BJ (cell line): ENCODE results near the gene ABL2. TPM values are rescaled to one million over a fixed set of nuclear protein-coding genes. Genes with fewer than 3 reads are reported as not detected.

ENCODE experiments used
- CTCF ChIA-PET: fragments of 350-600 bp; formaldehyde crosslinking; extraction: SDS; loops from one replicate; lab custom pipeline; 2021; ENCODE audit warnings: antibody characterized with exemption, inconsistent platforms; lab: Yijun Ruan, JAX
- POLR2A ChIA-PET: fragments of 300-600 bp; sonication (Branson Sonifier 250); formaldehyde crosslinking; extraction: SDS; loops from one replicate; lab custom pipeline; 2021; ENCODE audit warnings: antibody characterized with exemption; lab: Charles Lee
- DNase-seq: peaks from one replicate; pipeline ENCODE4 v3.0.0-alpha.2; 2011; ENCODE audit warnings: low read depth
- H3K27me3 ChIP-seq: 2 replicates; pipeline ENCODE4 v1.6.0; 2011; ENCODE audit warnings: low read length; ENCODE audit not compliant: control insufficient read depth, insufficient read depth
- H3K36me3 ChIP-seq: 2 replicates; pipeline ENCODE4 v1.5.1; 2011; ENCODE audit warnings: low read length; ENCODE audit not compliant: control insufficient read depth, insufficient read depth
- H3K4me3 ChIP-seq: 2 replicates; pipeline ENCODE4 v1.5.1; 2011; ENCODE audit warnings: low read depth, mild to moderate bottlenecking, control low read depth, low read length
- CTCF ChIP-seq: IDR thresholded peaks from 2 replicates; pipeline ENCODE4 v1.5.1; 2011; ENCODE audit warnings: low read depth, mild to moderate bottlenecking, control low read depth, inconsistent platforms, low read length, moderate library complexity; ENCODE audit not compliant: insufficient read depth
- polyA plus RNA-seq: library from polyadenylated mRNA; depleted of rRNA; stranded (reverse); fragments of >200 nt; gene quantifications from 2 replicates; pipeline ENCODE4 v1.2.3, GENCODE V29; 2011

Gene ABL2
- polyA plus RNA-seq, 1 experiment: 18.7 TPM

- CTCF ChIA-PET: interaction anchor here (0.7 to 4.7 kb wide), 3 partner anchors 13 to 87 kb away, joined by 3 to 18 read pairs (median 3); no protein-coding TSS in a partner anchor
- Histone ChIP-seq H3K27me3 (no peaks in the 10 kb centered on the region), H3K4me3 (no peak overlapping the region), H3K36me3 (peaks cover 39% of the 10 kb centered on the region)
- DNase-seq: no peak
- no peak for TF ChIP-seq CTCF
- POLR2A ChIA-PET: no interaction called here
These were observed 121.5 kb downstream of the ABL2 start for GRCh38 chr1:179107706-179108629.

GRCh38 chr1:179105393-179105792 lies 124.1 kb downstream of the ABL2 start:
- Histone ChIP-seq H3K4me3 (no peak overlapping the region), H3K36me3 (peaks cover 32% of the 10 kb centered on the region), H3K27me3 (no peaks in the 10 kb centered on the region)
- CTCF ChIA-PET: interaction anchor here (1.1 to 4.7 kb wide), 6 partner anchors 9 to 18 kb away, joined by 3 to 18 read pairs (median 7); no protein-coding TSS in a partner anchor
- DNase-seq: no peak
- TF ChIP-seq CTCF: peak; percentile 31; the same call in 1 of the 2 replicates
- POLR2A ChIA-PET: no interaction called here

- no peak for TF ChIP-seq CTCF
- Histone ChIP-seq H3K4me3 (no peak overlapping the region), H3K36me3 (peaks cover 29% of the 10 kb centered on the region), H3K27me3 (no peaks in the 10 kb centered on the region)
- ChIA-PET CTCF (interaction anchor here (0.6 to 4.7 kb wide), 7 partner anchors 8 to 51 kb away, joined by 3 to 18 read pairs (median 5); no protein-coding TSS in a partner anchor), POLR2A (no interaction called here)
- no peak for DNase-seq
These were observed 124.7 kb downstream of the ABL2 start for GRCh38 chr1:179104611-179105250.

- Histone ChIP-seq H3K27me3 (no peaks in the 10 kb centered on the region), H3K4me3 (no peak overlapping the region), H3K36me3 (peaks cover 24% of the 10 kb centered on the region)
- POLR2A ChIA-PET: no interaction called here
- no peak for TF ChIP-seq CTCF
- CTCF ChIA-PET: interaction anchor here (3.0 kb wide), 1 partner anchor 12 kb away, joined by 15 read pairs; no protein-coding TSS in a partner anchor
- no peak for DNase-seq
These were observed 125.5 kb downstream of the ABL2 start for GRCh38 chr1:179103999-179104398.

- DNase-seq: no peak
- ChIA-PET CTCF (no interaction called here), POLR2A (interaction anchor here (0.5 kb wide), 1 partner anchor 117 kb away, joined by 6 read pairs; no protein-coding TSS in a partner anchor)
- no peak overlapping the region for H3K4me3 ChIP-seq
- peaks cover 10% of the 10 kb centered on the region for H3K36me3 ChIP-seq
- no peak for TF ChIP-seq CTCF
- H3K27me3 ChIP-seq: no peaks in the 10 kb centered on the region
These were observed 127.9 kb downstream of the ABL2 start for GRCh38 chr1:179101566-179101965.
